A549 treated with RU486 at 1 μM for 4 hours (cell line): ENCODE measurements around the gene KISS1R. TPM values are rescaled to one million over a fixed set of nuclear protein-coding genes. Genes with fewer than 3 reads are reported as not detected.

Experiments used
- total RNA-seq: library from RNA; stranded (reverse); fragments of 200-300 nt; extraction: Qiagen RNA extraction; gene quantifications from 5 replicates; pipeline ENCODE4 v1.2.3, GENCODE V29; 2022; ENCODE audit warnings: low read depth

The KISS1R gene
- total RNA-seq = 0.23 to 0.88 TPM (median 0.29 TPM) in 5 replicates

GRCh38 chr19:917323-918151, at the start of gene KISS1R:
Gene KISS1R (plus strand): TSS chr19:917333. CDS start chr19:917503, 170 bp downstream.

GRCh38 chr19:892894-893689, 24.0 kb upstream of the KISS1R start, which contains the start of the genes MED16 and RNU6-9:
Gene MED16 (minus strand): TSS chr19:893187. CDS start chr19:891131, 2,056 bp downstream.
Gene RNU6-9 (plus strand): TSS chr19:893484.

GRCh38 chr19:913080-913748, 3.9 kb upstream of the KISS1R start, which contains the start of gene R3HDM4:
Gene R3HDM4 (minus strand): TSS chr19:913219. CDS start chr19:913157, 62 bp downstream.

GRCh38 chr19:925526-926322, 8.6 kb downstream of the KISS1R start, which contains the start of gene ARID3A:
Gene ARID3A (plus strand): TSS chr19:926035. CDS start chr19:929529, 3,494 bp downstream.

Other genes with a start within 250 kb of the KISS1R start
- 122 to 180 TPM (median 158 TPM) in 5 replicates for gene FSTL3, start 240.9 kb upstream of the KISS1R start, total RNA-seq
- 0.16 to 0.19 TPM in 2 of 5 replicates, not detected in the others for gene PRSS57, start 221.9 kb upstream of the KISS1R start, total RNA-seq
- 11.8 to 18.1 TPM (median 13.4 TPM) in 5 replicates for gene PALM, start 208.4 kb upstream of the KISS1R start, total RNA-seq
- 71.8 to 97.6 TPM (median 91.6 TPM) in 5 replicates for gene MISP, start 166.2 kb upstream of the KISS1R start, total RNA-seq
- gene PTBP1, start 119.9 kb upstream of the KISS1R start, total RNA-seq = 218 to 248 TPM (median 225 TPM) in 5 replicates
- gene PLPPR3, start 95.4 kb upstream of the KISS1R start, total RNA-seq = 2.8 to 5.5 TPM (median 4.3 TPM) in 5 replicates
- 0.14 to 0.53 TPM (median 0.28 TPM) in 4 of 5 replicates, not detected in the other for gene AZU1, start 89.5 kb upstream of the KISS1R start, total RNA-seq
- 0.26 to 0.50 TPM (median 0.34 TPM) in 4 of 5 replicates, not detected in the other for gene PRTN3, start 76.3 kb upstream of the KISS1R start, total RNA-seq
- gene ELANE, start 65.0 kb upstream of the KISS1R start, total RNA-seq = 0.09 TPM in 1 of 5 replicates, not detected in the others
- 9.2 to 23.6 TPM (median 21.2 TPM) in 5 replicates for gene CFD, start 57.7 kb upstream of the KISS1R start, total RNA-seq
- gene MED16, start 24.1 kb upstream of the KISS1R start, total RNA-seq = 10.6 to 21.5 TPM (median 17.4 TPM) in 5 replicates
- gene RNU6-9, start 23.8 kb upstream of the KISS1R start, total RNA-seq = not detected in 5 replicates
- 26.2 to 43.3 TPM (median 39.5 TPM) in 5 replicates for gene R3HDM4, start 4.1 kb upstream of the KISS1R start, total RNA-seq
- 4.0 to 5.9 TPM (median 5.5 TPM) in 5 replicates for gene ARID3A, start 8.7 kb downstream of the KISS1R start, total RNA-seq
- gene WDR18, start 67.0 kb downstream of the KISS1R start, total RNA-seq = 44.5 to 73.6 TPM (median 71.9 TPM) in 5 replicates
- 1.5 to 3.3 TPM (median 2.7 TPM) in 5 replicates for gene GRIN3B, start 83.1 kb downstream of the KISS1R start, total RNA-seq
- 64.2 to 118 TPM (median 113 TPM) in 5 replicates for gene TMEM259, start 103.8 kb downstream of the KISS1R start, total RNA-seq
- gene RNU6-2, start 104.2 kb downstream of the KISS1R start, total RNA-seq = not detected in 5 replicates
- gene CNN2, start 109.3 kb downstream of the KISS1R start, total RNA-seq = 47.8 to 55.7 TPM (median 50.2 TPM) in 5 replicates
- gene ABCA7, start 122.8 kb downstream of the KISS1R start, total RNA-seq = 4.0 to 10.7 TPM (median 9.8 TPM) in 5 replicates
- 0.93 to 2.5 TPM (median 2.2 TPM) in 5 replicates for gene ARHGAP45, start 149.8 kb downstream of the KISS1R start, total RNA-seq
- 201 to 251 TPM (median 240 TPM) in 5 replicates for gene POLR2E, start 178.0 kb downstream of the KISS1R start, total RNA-seq
- 417 to 514 TPM (median 483 TPM) in 5 replicates for gene GPX4, start 186.7 kb downstream of the KISS1R start, total RNA-seq